Cardiac muscle cell (in vitro differentiated cells and primary cell): ENCODE results near the gene EFTUD2. TPM values are rescaled to one million over a fixed set of nuclear protein-coding genes. Genes with fewer than 3 reads are reported as not detected.

Source experiments
- DNase-seq, 2 donors: peaks; one replicate each; pipeline versions ENCODE4 v3.0.0 to v3.0.0-alpha.2; 2010 to 2017; ENCODE audit warnings: low read depth in 1 of 2, low spot score in 1 of 2
- H3K27ac ChIP-seq: fragments of 200-600 bp; sonication (generic); 2 replicates; pipeline ENCODE4 v1.5.1; 2016
- H3K27me3 ChIP-seq: fragments of 200-600 bp; sonication (generic); 2 replicates; pipeline ENCODE4 v1.6.0; 2016; ENCODE audit warnings: control low read depth
- H3K36me3 ChIP-seq: fragments of 200-600 bp; sonication (generic); 2 replicates; pipeline ENCODE4 v1.5.1; 2016; ENCODE audit warnings: control low read depth
- H3K4me1 ChIP-seq: fragments of 200-600 bp; sonication (generic); 2 replicates; pipeline ENCODE4 v1.8.1; 2017; ENCODE audit warnings: low read depth, mild to moderate bottlenecking, mixed run types
- H3K4me3 ChIP-seq: fragments of 200-600 bp; sonication (generic); 2 replicates; pipeline ENCODE4 v1.5.1; 2016; ENCODE audit warnings: mild to moderate bottlenecking
- H3K9me3 ChIP-seq: fragments of 200-600 bp; sonication (generic); 2 replicates; pipeline ENCODE4 v1.5.1; 2017; ENCODE audit warnings: low read depth, mild to moderate bottlenecking, control low read depth
- polyA plus RNA-seq: library from polyadenylated mRNA; unstranded; fragments of >200 nt; fragmentation: Nextera tagmentation; extraction: Ambion mirVana; gene quantifications from 2 replicates; pipeline ENCODE4 v1.2.1, GENCODE V29; 2016
- total RNA-seq: library from RNA; depleted of rRNA; stranded (reverse); fragments of >200 nt; gene quantifications from 2 replicates; pipeline ENCODE4 v1.2.3, GENCODE V29; 2016
- TF ChIP-seq, protein P1 (sequence below): IDR thresholded peaks from 2 replicates; pipeline ENCODE4 v1.5.1; 2012; ENCODE audit warnings: low read depth, mild to moderate bottlenecking, low read length

The EFTUD2 gene
- total and polyA plus RNA-seq, 2 experiments from 2014 or later = 105 to 151 TPM

DNA sequence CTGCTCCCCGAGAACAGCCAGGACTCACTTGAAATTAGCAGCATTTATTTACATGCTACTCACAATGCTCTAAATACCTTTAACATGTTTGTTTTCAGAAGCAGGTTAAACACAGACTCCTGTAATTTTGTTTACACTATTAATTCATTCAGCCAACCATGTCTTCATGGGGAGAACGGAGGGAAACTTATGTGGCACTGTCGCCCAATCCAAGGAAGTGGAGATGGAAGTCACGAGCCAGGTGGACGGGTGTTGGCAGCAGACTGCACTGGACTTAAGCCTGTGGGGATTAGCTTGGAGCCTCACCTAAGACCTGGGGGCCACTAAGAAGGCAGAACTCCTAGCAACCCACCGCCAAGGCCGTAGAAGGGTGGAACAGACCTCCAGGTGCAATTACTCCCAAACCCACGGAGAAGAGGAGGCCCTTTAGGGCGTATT, 24.9 kb upstream of the EFTUD2 start:
- Histone ChIP-seq H3K36me3 (peaks cover 4% of the 10 kb centered on the region), H3K4me1 (no peaks in the 10 kb centered on the region), H3K4me3 (no peak overlapping the region), H3K27ac (no peak overlapping the region), H3K27me3 (no peaks in the 10 kb centered on the region), H3K9me3 (no peaks in the 10 kb centered on the region)
- TF ChIP-seq, protein P1, sequence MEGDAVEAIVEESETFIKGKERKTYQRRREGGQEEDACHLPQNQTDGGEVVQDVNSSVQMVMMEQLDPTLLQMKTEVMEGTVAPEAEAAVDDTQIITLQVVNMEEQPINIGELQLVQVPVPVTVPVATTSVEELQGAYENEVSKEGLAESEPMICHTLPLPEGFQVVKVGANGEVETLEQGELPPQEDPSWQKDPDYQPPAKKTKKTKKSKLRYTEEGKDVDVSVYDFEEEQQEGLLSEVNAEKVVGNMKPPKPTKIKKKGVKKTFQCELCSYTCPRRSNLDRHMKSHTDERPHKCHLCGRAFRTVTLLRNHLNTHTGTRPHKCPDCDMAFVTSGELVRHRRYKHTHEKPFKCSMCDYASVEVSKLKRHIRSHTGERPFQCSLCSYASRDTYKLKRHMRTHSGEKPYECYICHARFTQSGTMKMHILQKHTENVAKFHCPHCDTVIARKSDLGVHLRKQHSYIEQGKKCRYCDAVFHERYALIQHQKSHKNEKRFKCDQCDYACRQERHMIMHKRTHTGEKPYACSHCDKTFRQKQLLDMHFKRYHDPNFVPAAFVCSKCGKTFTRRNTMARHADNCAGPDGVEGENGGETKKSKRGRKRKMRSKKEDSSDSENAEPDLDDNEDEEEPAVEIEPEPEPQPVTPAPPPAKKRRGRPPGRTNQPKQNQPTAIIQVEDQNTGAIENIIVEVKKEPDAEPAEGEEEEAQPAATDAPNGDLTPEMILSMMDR = no peak
- DNase-seq = no peak

- Histone ChIP-seq H3K4me3 (no peak overlapping the region), H3K9me3 (no peaks in the 10 kb centered on the region), H3K27me3 (no peaks in the 10 kb centered on the region), H3K4me1 (no peaks in the 10 kb centered on the region), H3K27ac (no peak overlapping the region), H3K36me3 (peaks cover 4% of the 10 kb centered on the region)
- TF ChIP-seq, protein P1 = no peak
- DNase-seq = no peak
Measured at GRCh38 chr17:44922746-44923470, 23.7 kb upstream of the EFTUD2 start.

GRCh38 chr17:44922136-44922535, 22.9 kb upstream of the EFTUD2 start:
- no peaks in the 10 kb centered on the region for H3K4me1 ChIP-seq
- peaks cover 3% of the 10 kb centered on the region for H3K36me3 ChIP-seq
- H3K27me3 ChIP-seq = no peaks in the 10 kb centered on the region
- TF ChIP-seq, protein P1 = no peak
- no peaks in the 10 kb centered on the region for H3K9me3 ChIP-seq
- DNase-seq = no peak
- H3K27ac ChIP-seq = no peak overlapping the region
- H3K4me3 ChIP-seq = no peak overlapping the region

- H3K36me3 ChIP-seq = no peaks in the 10 kb centered on the region
- peak in 1 of 2 donors; percentile 27 for DNase-seq
- H3K4me3 ChIP-seq = no peak overlapping the region
- H3K27me3 ChIP-seq = no peaks in the 10 kb centered on the region
- H3K27ac ChIP-seq = no peak overlapping the region
- TF ChIP-seq, protein P1 = no peak
- H3K4me1 ChIP-seq = no peaks in the 10 kb centered on the region
- H3K9me3 ChIP-seq = no peaks in the 10 kb centered on the region
Measured at GRCh38 chr17:44921122-44921882, 22.1 kb upstream of the EFTUD2 start.

GRCh38 chr17:44920565-44920940, 21.3 kb upstream of the EFTUD2 start:
- Histone ChIP-seq H3K4me1 (peaks cover 5% of the 10 kb centered on the region), H3K36me3 (no peaks in the 10 kb centered on the region), H3K27me3 (no peaks in the 10 kb centered on the region), H3K9me3 (no peaks in the 10 kb centered on the region), H3K27ac (no peak overlapping the region), H3K4me3 (no peak overlapping the region)
- DNase-seq = no peak
- TF ChIP-seq, protein P1 = no peak
